A549 (cell line): Measurements from ENCODE around the gene TSKU.

Experiments
- CEBPB ChIP-seq, 2 experiments: fragments of >200 bp in 1 of 2; sonication (Bioruptor Twin) in 1 of 2; formaldehyde crosslinking in 1 of 2; IDR thresholded peaks; 2 replicates each; pipeline ENCODE4 v1.6.1; 2012 to 2016
- FOSL2 ChIP-seq, 2 experiments: fragments of 450-650 bp in 1 of 2; fragments of >200 bp in 1 of 2; sonication (Bioruptor Twin) in 1 of 2; formaldehyde crosslinking; IDR thresholded peaks; 2 replicates each; pipeline versions ENCODE4 v1.5.0 to v1.6.1; 2016 to 2020; ENCODE audit warnings: mild to moderate bottlenecking in 1 of 2, moderate library complexity in 1 of 2
- KDM1A ChIP-seq: fragments of 200-600 bp; sonication (generic); IDR thresholded peaks from 2 replicates; pipeline ENCODE4 v1.6.1; 2016; ENCODE audit warnings: low read depth, mild to moderate bottlenecking
- MAX ChIP-seq: IDR thresholded peaks from 2 replicates; pipeline ENCODE4 v1.6.1; 2012
- MYC ChIP-seq: IDR thresholded peaks from 2 replicates; pipeline ENCODE4 v1.6.1; 2012; ENCODE audit warnings: mild to moderate bottlenecking, inconsistent platforms, low read length, improper control_type of control experiment, borderline replicate concordance
- POLR2A ChIP-seq: IDR thresholded peaks from 2 replicates; pipeline ENCODE4 v1.6.1; 2012; ENCODE audit warnings: mild to moderate bottlenecking, low read length
- RCOR1 ChIP-seq: fragments of 150-350 bp; IDR thresholded peaks from 2 replicates; pipeline ENCODE4 v1.6.1; 2014; ENCODE audit warnings: antibody characterized with exemption, low read length, low read depth
- REST ChIP-seq: fragments of 200-600 bp; sonication (generic); IDR thresholded peaks from 2 replicates; pipeline ENCODE4 v1.6.1; 2016; ENCODE audit warnings: antibody characterized with exemption, mild to moderate bottlenecking, moderate library complexity
- TF ChIP-seq, protein P1 (sequence below): fragments of >200 bp; sonication (Bioruptor Twin); formaldehyde crosslinking; IDR thresholded peaks from 3 replicates; pipeline ENCODE4 v1.5.1; 2016

- TF ChIP-seq, protein P1, sequence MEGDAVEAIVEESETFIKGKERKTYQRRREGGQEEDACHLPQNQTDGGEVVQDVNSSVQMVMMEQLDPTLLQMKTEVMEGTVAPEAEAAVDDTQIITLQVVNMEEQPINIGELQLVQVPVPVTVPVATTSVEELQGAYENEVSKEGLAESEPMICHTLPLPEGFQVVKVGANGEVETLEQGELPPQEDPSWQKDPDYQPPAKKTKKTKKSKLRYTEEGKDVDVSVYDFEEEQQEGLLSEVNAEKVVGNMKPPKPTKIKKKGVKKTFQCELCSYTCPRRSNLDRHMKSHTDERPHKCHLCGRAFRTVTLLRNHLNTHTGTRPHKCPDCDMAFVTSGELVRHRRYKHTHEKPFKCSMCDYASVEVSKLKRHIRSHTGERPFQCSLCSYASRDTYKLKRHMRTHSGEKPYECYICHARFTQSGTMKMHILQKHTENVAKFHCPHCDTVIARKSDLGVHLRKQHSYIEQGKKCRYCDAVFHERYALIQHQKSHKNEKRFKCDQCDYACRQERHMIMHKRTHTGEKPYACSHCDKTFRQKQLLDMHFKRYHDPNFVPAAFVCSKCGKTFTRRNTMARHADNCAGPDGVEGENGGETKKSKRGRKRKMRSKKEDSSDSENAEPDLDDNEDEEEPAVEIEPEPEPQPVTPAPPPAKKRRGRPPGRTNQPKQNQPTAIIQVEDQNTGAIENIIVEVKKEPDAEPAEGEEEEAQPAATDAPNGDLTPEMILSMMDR, result no peak
- TF ChIP-seq MAX (no peak), REST (no peak), POLR2A (no peak), KDM1A (no peak), CEBPB (IDR thresholded peaks at IDR 0.05) (no peak), FOSL2 (IDR thresholded peaks at IDR 0.05) (no peak), FOSL2 (CRISPR knock-in tag; IDR thresholded peaks at IDR 0.05) (no peak), MYC (no peak), RCOR1 (no peak)
These were observed 11.5 kb downstream of the TSKU start for GRCh38 chr11:76794371-76795289.
